Hepatocyte (in vitro differentiated cells): ENCODE measurements around the gene DGCR8. TPM values are rescaled to one million over a fixed set of nuclear protein-coding genes. Genes with fewer than 3 reads are reported as not detected.

ENCODE experiments used
- DNase-seq: peaks from one replicate; pipeline ENCODE4 v3.0.0-alpha.2; 2016; ENCODE audit warnings: low spot score
- H2AFZ ChIP-seq: fragments of 200-600 bp; sonication (generic); 2 replicates; pipeline ENCODE4 v1.6.0; 2016; ENCODE audit warnings: antibody characterized with exemption, mild to moderate bottlenecking
- H3K27ac ChIP-seq: fragments of 200-600 bp; sonication (generic); 2 replicates; pipeline ENCODE4 v1.5.1; 2016; ENCODE audit warnings: mild to moderate bottlenecking
- H3K27me3 ChIP-seq: fragments of 200-600 bp; sonication (generic); 2 replicates; pipeline ENCODE4 v1.6.1; 2016
- H3K36me3 ChIP-seq: fragments of 200-600 bp; sonication (generic); replicated peaks from 2 replicates; pipeline ENCODE4 v1.5.1; 2016; ENCODE audit warnings: low read depth; ENCODE audit not compliant: insufficient read depth
- H3K4me1 ChIP-seq: fragments of 200-600 bp; sonication (generic); 2 replicates; pipeline ENCODE4 v1.5.1; 2016; ENCODE audit warnings: mild to moderate bottlenecking, moderate library complexity; ENCODE audit not compliant: insufficient read depth
- H3K4me2 ChIP-seq: fragments of 200-600 bp; sonication (generic); 2 replicates; pipeline ENCODE4 v1.6.0; 2016
- H3K4me3 ChIP-seq: fragments of 200-600 bp; sonication (generic); 2 replicates; pipeline ENCODE4 v1.5.1; 2016; ENCODE audit warnings: mild to moderate bottlenecking
- H3K79me2 ChIP-seq: fragments of 200-600 bp; sonication (generic); 2 replicates; pipeline ENCODE4 v1.6.0; 2017; ENCODE audit warnings: mild to moderate bottlenecking
- H3K9me2 ChIP-seq: fragments of 200-600 bp; sonication (generic); replicated peaks from 2 replicates; pipeline ENCODE4 v1.6.0; 2017; ENCODE audit warnings: mild to moderate bottlenecking; ENCODE audit not compliant: insufficient read depth
- H3K9me3 ChIP-seq: fragments of 200-600 bp; sonication (generic); 2 replicates; pipeline ENCODE4 v1.5.1; 2016; ENCODE audit warnings: low read depth, mild to moderate bottlenecking
- H4K20me1 ChIP-seq: fragments of 200-600 bp; sonication (generic); 2 replicates; pipeline ENCODE4 v1.6.0; 2016; ENCODE audit warnings: mild to moderate bottlenecking; ENCODE audit not compliant: insufficient read depth, poor library complexity, severe bottlenecking
- EZH2 ChIP-seq: fragments of 200-600 bp; sonication (generic); IDR thresholded peaks from 2 replicates; pipeline ENCODE4 v1.6.1; 2016; ENCODE audit warnings: antibody characterized with exemption, mild to moderate bottlenecking, borderline replicate concordance
- EZH2phosphoT487 ChIP-seq: fragments of 200-600 bp; sonication (generic); IDR thresholded peaks from one replicate; pipeline ENCODE4 v1.6.1; 2018; ENCODE audit warnings: antibody characterized with exemption, mild to moderate bottlenecking, low read depth, moderate library complexity; ENCODE audit not compliant: unreplicated experiment, severe bottlenecking
- WGBS: methylation state at CpG from one replicate; pipeline ENCODE4 v1.1.6; 2016; ENCODE audit warnings: low lambda C conversion rate; ENCODE audit errors: missing lambda C conversion rate; 5-methylcytosine and 5-hydroxymethylcytosine counted together
- polyA plus RNA-seq: library from polyadenylated mRNA; unstranded; fragments of >200 nt; fragmentation: Nextera tagmentation; extraction: Ambion mirVana; gene quantifications from 2 replicates; pipeline ENCODE4 v1.2.1, GENCODE V29; 2016
- total RNA-seq: library from RNA; depleted of rRNA; stranded (reverse); fragments of >200 nt; gene quantifications from 2 replicates; pipeline ENCODE4 v1.2.3, GENCODE V29; 2014
- TF ChIP-seq, protein P1 (sequence below): fragments of 200-600 bp; sonication (generic); IDR thresholded peaks from 2 replicates; pipeline ENCODE4 v1.5.1; 2016; ENCODE audit warnings: antibody characterized with exemption, mild to moderate bottlenecking; ENCODE audit not compliant: poor library complexity

Gene DGCR8
- total and polyA plus RNA-seq, 2 experiments from 2014 or later: 10.8 to 18.3 TPM

DNA sequence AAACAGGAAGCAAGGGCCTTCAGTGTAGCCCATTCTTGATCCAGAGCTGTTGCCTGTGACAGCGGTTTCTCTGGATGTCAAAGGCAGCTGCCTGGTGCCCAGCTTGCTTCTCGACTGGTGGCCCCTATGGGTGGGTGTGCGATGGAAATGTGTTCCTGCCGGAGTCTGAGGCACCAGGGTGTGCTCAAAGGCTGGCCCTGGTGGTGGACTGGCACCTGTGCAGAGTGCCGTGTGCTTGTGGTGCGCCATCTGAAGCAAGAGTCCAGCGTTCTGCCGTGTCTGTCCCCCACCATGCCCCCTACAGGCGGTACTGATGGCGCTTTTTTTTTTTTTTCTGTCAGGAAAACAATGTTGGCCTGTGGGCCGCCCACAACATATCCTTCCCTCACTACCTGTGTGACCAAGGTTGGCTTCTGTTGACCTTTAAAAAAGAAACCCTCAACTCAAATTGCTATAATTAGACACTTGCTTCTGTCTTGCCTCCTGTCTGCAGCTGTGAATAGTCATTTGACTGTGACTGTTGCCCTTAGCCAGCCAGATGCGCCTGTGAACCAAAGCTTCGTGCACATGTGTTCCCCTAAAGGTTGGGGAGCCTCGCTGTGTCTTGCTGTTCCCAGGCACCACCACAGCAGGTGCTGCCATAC lies 31.1 kb downstream of the DGCR8 start:
- TF ChIP-seq, protein P1, sequence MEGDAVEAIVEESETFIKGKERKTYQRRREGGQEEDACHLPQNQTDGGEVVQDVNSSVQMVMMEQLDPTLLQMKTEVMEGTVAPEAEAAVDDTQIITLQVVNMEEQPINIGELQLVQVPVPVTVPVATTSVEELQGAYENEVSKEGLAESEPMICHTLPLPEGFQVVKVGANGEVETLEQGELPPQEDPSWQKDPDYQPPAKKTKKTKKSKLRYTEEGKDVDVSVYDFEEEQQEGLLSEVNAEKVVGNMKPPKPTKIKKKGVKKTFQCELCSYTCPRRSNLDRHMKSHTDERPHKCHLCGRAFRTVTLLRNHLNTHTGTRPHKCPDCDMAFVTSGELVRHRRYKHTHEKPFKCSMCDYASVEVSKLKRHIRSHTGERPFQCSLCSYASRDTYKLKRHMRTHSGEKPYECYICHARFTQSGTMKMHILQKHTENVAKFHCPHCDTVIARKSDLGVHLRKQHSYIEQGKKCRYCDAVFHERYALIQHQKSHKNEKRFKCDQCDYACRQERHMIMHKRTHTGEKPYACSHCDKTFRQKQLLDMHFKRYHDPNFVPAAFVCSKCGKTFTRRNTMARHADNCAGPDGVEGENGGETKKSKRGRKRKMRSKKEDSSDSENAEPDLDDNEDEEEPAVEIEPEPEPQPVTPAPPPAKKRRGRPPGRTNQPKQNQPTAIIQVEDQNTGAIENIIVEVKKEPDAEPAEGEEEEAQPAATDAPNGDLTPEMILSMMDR: peak; percentile 25
- TF ChIP-seq EZH2phosphoT487 (no peak), EZH2 (no peak)
- 79% methylated on average over 14 of the region's 14 CpGs for WGBS
- H3K4me3 ChIP-seq: no peak overlapping the region
- no peaks in the 10 kb centered on the region for H3K9me2 ChIP-seq
- DNase-seq: peak; percentile 38
- H2AFZ ChIP-seq: no peak overlapping the region
- H3K36me3 ChIP-seq: no peaks in the 10 kb centered on the region
- peaks cover 14% of the 10 kb centered on the region for H3K79me2 ChIP-seq
- H3K9me3 ChIP-seq: no peaks in the 10 kb centered on the region
- H3K27me3 ChIP-seq: no peaks in the 10 kb centered on the region
- no peaks in the 10 kb centered on the region for H4K20me1 ChIP-seq
- no peak overlapping the region for H3K4me2 ChIP-seq
- H3K4me1 ChIP-seq: peaks cover 5% of the 10 kb centered on the region
- H3K27ac ChIP-seq: no peak overlapping the region

DNA sequence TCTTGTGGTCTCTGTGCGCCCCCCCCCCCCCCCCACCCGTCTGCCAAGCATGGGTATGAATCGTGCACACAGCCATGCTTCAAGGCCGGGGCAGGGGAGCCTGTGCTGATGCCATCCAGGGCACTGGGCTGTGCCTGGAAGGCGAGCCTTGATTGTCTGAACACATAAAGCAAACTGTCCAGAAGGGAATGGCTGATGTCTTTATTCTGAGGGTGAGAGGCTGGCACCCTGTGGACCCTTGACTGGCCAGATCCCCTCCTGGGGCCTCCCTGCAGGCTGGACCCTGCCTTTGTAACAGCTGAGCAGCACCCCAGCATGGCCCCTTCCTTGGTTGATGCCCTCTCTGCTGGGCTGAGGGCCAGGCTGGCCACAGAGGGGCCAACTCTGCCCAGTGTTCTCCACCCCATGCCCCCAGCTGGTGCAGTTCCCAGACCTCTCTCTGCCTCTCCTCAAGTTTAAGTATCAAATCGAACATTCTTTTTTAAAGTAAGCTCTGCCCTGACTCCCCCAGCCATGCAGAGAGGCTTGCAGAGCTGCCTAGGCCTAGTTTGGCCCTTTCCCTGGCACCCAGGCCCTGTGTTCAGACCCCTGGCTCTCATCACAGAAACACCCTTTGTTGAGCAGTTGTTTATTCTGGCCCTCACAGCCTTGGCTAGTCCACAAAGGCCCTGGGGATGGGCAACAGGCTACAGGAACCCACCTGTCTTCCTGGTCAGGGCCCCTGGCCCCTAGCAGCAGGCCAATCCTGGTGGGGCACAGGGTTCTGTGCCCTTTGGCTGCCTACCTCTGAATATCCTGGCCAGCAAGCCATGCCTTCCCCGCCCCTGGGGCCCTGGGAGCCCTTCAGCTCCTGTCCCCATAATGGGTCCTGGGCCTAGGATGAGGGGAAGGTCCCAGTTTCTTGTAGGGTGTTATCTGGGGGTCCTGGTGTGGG lies 31.9 kb downstream of the DGCR8 start:
- no peak for DNase-seq
- no peak overlapping the region for H3K4me2 ChIP-seq
- no peaks in the 10 kb centered on the region for H3K9me3 ChIP-seq
- TF ChIP-seq EZH2 (no peak), EZH2phosphoT487 (no peak)
- TF ChIP-seq, protein P1: no peak
- H3K79me2 ChIP-seq: peaks cover 21% of the 10 kb centered on the region
- H3K27ac ChIP-seq: no peak overlapping the region
- WGBS: 95% methylated on average over 7 of the region's 7 CpGs
- H3K9me2 ChIP-seq: no peaks in the 10 kb centered on the region
- H3K4me3 ChIP-seq: no peak overlapping the region
- peaks cover 8% of the 10 kb centered on the region for H3K4me1 ChIP-seq
- H2AFZ ChIP-seq: no peak overlapping the region
- H3K36me3 ChIP-seq: no peaks in the 10 kb centered on the region
- no peaks in the 10 kb centered on the region for H4K20me1 ChIP-seq
- no peaks in the 10 kb centered on the region for H3K27me3 ChIP-seq

DNA sequence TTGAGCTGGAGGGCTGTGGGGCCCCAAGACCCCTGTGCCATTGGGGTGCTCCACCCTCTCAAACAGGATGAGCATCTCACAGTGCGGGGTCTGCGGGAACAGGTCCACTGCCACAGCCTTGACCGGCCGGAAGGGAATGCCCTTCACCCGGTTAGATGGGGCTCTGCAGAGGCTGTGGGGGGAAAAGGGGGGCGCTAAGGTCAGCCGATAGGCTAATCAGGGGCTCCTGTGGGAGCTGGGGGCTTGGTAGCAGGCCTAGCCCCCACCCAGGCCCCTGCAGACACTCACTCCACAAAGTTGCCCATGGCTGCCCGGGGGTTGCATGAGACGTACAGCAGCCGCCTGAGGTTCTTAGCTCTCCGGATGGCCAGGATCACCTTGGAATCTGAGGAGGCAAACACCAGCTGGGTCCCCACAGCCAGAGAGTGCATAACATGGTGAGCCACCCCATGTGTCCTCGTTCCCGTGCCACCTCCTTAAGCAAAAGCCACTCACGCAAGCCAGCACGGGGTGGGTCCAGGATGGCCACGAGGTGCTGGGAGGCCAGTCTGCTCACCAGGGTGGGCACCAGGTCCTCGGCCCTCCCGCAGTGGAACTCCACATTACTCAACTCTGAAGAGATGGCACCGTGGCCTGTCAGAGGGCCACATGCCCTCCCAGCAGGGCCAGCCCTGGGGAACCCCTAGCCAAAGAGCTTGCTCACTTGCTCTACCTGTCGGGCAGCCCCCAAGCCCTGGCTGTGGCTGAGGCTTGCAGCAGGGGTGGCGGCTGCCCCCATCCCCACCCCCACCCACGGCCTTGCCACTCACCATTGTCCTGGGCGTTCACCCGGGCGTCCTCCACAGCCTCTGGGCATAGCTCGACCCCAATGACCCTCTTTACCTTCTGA lies 32.8 kb downstream of the DGCR8 start:
- no peaks in the 10 kb centered on the region for H3K27me3 ChIP-seq
- no peak for DNase-seq
- peaks cover 24% of the 10 kb centered on the region for H3K79me2 ChIP-seq
- no peaks in the 10 kb centered on the region for H3K9me2 ChIP-seq
- H4K20me1 ChIP-seq: no peaks in the 10 kb centered on the region
- TF ChIP-seq EZH2: no peak
- TF ChIP-seq, protein P1: no peak
- no peak for TF ChIP-seq EZH2phosphoT487
- no peaks in the 10 kb centered on the region for H3K9me3 ChIP-seq
- no peaks in the 10 kb centered on the region for H3K36me3 ChIP-seq
- no peak overlapping the region for H2AFZ ChIP-seq
- H3K4me1 ChIP-seq: peaks cover 8% of the 10 kb centered on the region
- H3K4me2 ChIP-seq: no peak overlapping the region
- H3K4me3 ChIP-seq: no peak overlapping the region
- no peak overlapping the region for H3K27ac ChIP-seq
- 93% methylated on average over 26 of the region's 26 CpGs for WGBS
